ENCODE results near the gene SLC25A23. TPM values are rescaled to one million over a fixed set of nuclear protein-coding genes. Genes with fewer than 3 reads are reported as not detected.
A peak's percentile ranks its signal among the peaks of the same experiment; 100 is the strongest.

Gene SLC25A23
- total and polyA plus RNA-seq, 9 of the 15 experiments (the other 6 are each of a cell fraction or from before 2014, with no cell fraction given): 6.1 to 72.0 (median 26.6) TPM

DNA sequence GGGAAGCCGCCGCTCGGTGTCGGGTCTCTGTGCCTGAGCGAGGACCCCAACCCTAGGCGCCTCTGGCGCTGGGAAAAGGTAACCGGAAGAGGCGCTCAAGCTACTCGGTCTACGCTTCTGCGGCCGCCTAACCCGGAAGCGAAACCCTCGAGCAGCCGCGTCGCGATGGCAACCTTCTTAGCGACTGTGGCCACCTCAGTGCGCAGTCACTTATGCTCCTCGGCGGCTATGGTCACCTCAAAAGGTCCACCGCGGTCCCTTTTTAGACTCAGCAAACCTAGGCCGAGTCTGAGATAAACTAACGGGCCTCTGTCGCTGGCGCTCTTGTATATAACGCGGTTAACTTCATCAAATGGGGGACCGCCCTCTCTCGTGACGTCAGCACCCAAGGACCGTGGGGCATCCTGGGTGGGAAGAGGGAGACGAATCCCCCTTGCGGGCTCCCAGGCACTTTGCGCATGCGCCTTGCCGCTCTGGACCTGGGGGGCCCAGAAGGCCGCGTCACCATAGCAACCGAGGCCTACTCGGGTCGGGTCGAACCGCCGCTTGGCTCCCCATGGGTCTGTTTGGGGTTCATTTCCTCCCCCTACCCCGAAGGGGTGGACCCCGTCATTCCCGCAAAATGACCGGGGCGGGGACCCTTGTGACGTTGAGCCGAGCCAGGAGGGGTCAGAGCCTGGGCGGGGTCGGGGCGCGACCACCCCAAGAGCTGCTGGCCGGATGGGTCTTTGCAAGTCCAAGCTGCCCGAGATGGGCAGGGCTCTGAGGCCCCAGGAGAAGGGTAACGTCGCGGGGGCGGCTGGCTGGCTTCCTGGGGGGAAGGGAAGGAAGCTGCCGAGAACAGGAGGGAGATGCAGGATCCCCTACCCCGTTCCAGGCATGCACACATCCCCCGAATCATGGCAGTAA lies 66.3 kb downstream of the SLC25A23 start, which contains the start of gene GTF2F1 (continued):
- TF ChIP-seq TAF7 (tag; IDR thresholded peaks at IDR 0.05) (peak; percentile 29; the same call in 1 of the 2 replicates), NCOR1 (IDR thresholded peaks at IDR 0.05) (no peak), MYC (IDR thresholded peaks at IDR 0.05; ENCODE audit: low read depth, low read length) (0 out of 2 replicates have a peak, but pooled peaks have one; percentile 25), MYC (CRISPR knock-in tag; IDR thresholded peaks at IDR 0.05; ENCODE audit: borderline replicate concordance, low read depth) (no peak), YBX1 (IDR thresholded peaks at IDR 0.05) (no peak), ARID2 (IDR thresholded peaks at IDR 0.05) (no peak), ZNF431 (CRISPR knock-in tag; IDR thresholded peaks at IDR 0.05) (no peak), CREB1 (IDR thresholded peaks at IDR 0.05) (peak; percentile 81), CREB1 (CRISPR knock-in tag; IDR thresholded peaks at IDR 0.05) (peak; percentile 90), PRPF4 (IDR thresholded peaks at IDR 0.05; ENCODE audit: insufficient read depth, low read depth, low read length, poor library complexity, severe bottlenecking) (no peak), CAMTA2 (CRISPR knock-in tag; conservative IDR thresholded peaks at IDR 0.05) (no peak), SOX6 (IDR thresholded peaks at IDR 0.05) (peak; percentile 2; the same call in 1 of the 2 replicates), MAX (CRISPR knock-in tag; IDR thresholded peaks at IDR 0.05) (peak; percentile 17; the same call in 1 of the 2 replicates), TBL1XR1 (IDR thresholded peaks at IDR 0.05; ENCODE audit: low read length in 2 of 2) (no peak), POLR2G (IDR thresholded peaks at IDR 0.05; ENCODE audit: low read depth, low read length) (peak; percentile 83), PRDM10 (IDR thresholded peaks at IDR 0.05; ENCODE audit: partially characterized antibody) (peak; percentile 88), FOSL1 (tag; conservative IDR thresholded peaks at IDR 0.05) (peak; percentile 39; the same call in 1 of the 2 replicates), KHSRP (IDR thresholded peaks at IDR 0.05) (no peak), ZNF778 (CRISPR knock-in tag; IDR thresholded peaks at IDR 0.05) (no peak), SMARCB1 (IDR thresholded peaks at IDR 0.05; ENCODE audit: insufficient read length, low read depth) (no peak)
- TF ChIP-seq, protein P1, sequence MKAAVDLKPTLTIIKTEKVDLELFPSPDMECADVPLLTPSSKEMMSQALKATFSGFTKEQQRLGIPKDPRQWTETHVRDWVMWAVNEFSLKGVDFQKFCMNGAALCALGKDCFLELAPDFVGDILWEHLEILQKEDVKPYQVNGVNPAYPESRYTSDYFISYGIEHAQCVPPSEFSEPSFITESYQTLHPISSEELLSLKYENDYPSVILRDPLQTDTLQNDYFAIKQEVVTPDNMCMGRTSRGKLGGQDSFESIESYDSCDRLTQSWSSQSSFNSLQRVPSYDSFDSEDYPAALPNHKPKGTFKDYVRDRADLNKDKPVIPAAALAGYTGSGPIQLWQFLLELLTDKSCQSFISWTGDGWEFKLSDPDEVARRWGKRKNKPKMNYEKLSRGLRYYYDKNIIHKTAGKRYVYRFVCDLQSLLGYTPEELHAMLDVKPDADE (conservative IDR thresholded peaks at IDR 0.05; ENCODE audit: control insufficient read depth, low read depth, low read length): peak; percentile 84
- TF ChIP-seq, protein P2, sequence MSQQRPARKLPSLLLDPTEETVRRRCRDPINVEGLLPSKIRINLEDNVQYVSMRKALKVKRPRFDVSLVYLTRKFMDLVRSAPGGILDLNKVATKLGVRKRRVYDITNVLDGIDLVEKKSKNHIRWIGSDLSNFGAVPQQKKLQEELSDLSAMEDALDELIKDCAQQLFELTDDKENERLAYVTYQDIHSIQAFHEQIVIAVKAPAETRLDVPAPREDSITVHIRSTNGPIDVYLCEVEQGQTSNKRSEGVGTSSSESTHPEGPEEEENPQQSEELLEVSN (IDR thresholded peaks at IDR 0.05; ENCODE audit: borderline replicate concordance in 1 of 2, extremely low read depth in 1 of 2, insufficient read depth in 1 of 2, insufficient read length in 1 of 2, low read depth in 1 of 2, low read length in 1 of 2, poor library complexity in 1 of 2, severe bottlenecking in 1 of 2): peak in 1 of 2 experiments; percentile 33

Data from K562 (cell line).